ENCODE measurements around the gene MRPL41. TPM values are rescaled to one million over a fixed set of nuclear protein-coding genes. Genes with fewer than 3 reads are reported as not detected.

MRPL41 gene
- total and polyA plus RNA-seq, 2 experiments from 2014 or later = 32.8 to 146 TPM

DNA sequence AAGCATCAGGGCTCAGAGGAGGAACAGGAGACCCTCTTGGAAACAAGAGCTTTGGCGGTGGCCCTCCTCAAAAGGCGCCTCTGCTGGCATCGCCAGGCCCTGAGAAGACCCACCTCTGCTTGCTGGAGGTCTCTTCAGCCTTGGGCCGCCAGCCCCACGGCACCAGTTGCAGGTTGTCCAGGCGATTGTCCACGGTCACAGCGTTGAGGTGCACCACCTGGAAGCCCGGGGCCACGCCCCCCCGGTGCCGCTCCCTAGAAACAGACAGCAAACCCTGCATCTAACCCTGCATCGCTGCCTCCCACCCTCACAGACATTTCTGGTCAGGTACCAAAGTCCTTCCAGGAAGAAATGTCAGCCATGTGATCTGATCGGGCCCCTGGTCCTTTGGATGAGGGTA, 35.2 kb downstream of the MRPL41 start:
- peaks cover 67% of the 10 kb centered on the region for H3K36me3 Mint-ChIP-seq (ENCODE audit: low read depth)
- H3K4me3 Mint-ChIP-seq = no peak overlapping the region
- H2AFZ ChIP-seq = no peak overlapping the region
- no peak overlapping the region for H3K4me3 ChIP-seq
- H3K36me3 ChIP-seq (ENCODE audit: insufficient read depth) = peaks cover 18% of the 10 kb centered on the region
- H3K27me3 Mint-ChIP-seq (ENCODE audit: insufficient read depth, low read depth, poor library complexity) = peaks cover 22% of the 10 kb centered on the region
- peaks cover 8% of the 10 kb centered on the region; the same call in 1 of the 2 replicates for H3F3A ChIP-seq (replicated peaks; ENCODE audit: low read depth)
- peaks cover 9% of the 10 kb centered on the region for H3K4me1 ChIP-seq (ENCODE audit: insufficient read depth)
- H3K27ac Mint-ChIP-seq = no peak overlapping the region
- peaks cover 24% of the 10 kb centered on the region for H3K79me2 ChIP-seq (replicated peaks; ENCODE audit: insufficient read depth)
- no peaks in the 10 kb centered on the region for H3K9me2 ChIP-seq (ENCODE audit: insufficient read depth)
- TF ChIP-seq ZNF331 (CRISPR knock-in tag; IDR thresholded peaks at IDR 0.05; ENCODE audit: low read depth) (no peak), EZH2 (IDR thresholded peaks at IDR 0.05; ENCODE audit: low read depth, unreplicated experiment) (no peak), CREB1 (CRISPR knock-in tag; IDR thresholded peaks at IDR 0.05; ENCODE audit: low read depth) (no peak), POLR2AphosphoS5 (IDR thresholded peaks at IDR 0.05; ENCODE audit: low read depth) (no peak), JUNB (IDR thresholded peaks at IDR 0.05; ENCODE audit: unreplicated experiment) (no peak), NANOG (IDR thresholded peaks at IDR 0.05; ENCODE audit: borderline replicate concordance) (no peak), ZNF114 (CRISPR knock-in tag; IDR thresholded peaks at IDR 0.05) (no peak), EZH2phosphoT487 (IDR thresholded peaks at IDR 0.05; ENCODE audit: unreplicated experiment) (no peak), STAT1 (IDR thresholded peaks at IDR 0.05; ENCODE audit: unreplicated experiment) (no peak)
- TF ChIP-seq, protein P1, sequence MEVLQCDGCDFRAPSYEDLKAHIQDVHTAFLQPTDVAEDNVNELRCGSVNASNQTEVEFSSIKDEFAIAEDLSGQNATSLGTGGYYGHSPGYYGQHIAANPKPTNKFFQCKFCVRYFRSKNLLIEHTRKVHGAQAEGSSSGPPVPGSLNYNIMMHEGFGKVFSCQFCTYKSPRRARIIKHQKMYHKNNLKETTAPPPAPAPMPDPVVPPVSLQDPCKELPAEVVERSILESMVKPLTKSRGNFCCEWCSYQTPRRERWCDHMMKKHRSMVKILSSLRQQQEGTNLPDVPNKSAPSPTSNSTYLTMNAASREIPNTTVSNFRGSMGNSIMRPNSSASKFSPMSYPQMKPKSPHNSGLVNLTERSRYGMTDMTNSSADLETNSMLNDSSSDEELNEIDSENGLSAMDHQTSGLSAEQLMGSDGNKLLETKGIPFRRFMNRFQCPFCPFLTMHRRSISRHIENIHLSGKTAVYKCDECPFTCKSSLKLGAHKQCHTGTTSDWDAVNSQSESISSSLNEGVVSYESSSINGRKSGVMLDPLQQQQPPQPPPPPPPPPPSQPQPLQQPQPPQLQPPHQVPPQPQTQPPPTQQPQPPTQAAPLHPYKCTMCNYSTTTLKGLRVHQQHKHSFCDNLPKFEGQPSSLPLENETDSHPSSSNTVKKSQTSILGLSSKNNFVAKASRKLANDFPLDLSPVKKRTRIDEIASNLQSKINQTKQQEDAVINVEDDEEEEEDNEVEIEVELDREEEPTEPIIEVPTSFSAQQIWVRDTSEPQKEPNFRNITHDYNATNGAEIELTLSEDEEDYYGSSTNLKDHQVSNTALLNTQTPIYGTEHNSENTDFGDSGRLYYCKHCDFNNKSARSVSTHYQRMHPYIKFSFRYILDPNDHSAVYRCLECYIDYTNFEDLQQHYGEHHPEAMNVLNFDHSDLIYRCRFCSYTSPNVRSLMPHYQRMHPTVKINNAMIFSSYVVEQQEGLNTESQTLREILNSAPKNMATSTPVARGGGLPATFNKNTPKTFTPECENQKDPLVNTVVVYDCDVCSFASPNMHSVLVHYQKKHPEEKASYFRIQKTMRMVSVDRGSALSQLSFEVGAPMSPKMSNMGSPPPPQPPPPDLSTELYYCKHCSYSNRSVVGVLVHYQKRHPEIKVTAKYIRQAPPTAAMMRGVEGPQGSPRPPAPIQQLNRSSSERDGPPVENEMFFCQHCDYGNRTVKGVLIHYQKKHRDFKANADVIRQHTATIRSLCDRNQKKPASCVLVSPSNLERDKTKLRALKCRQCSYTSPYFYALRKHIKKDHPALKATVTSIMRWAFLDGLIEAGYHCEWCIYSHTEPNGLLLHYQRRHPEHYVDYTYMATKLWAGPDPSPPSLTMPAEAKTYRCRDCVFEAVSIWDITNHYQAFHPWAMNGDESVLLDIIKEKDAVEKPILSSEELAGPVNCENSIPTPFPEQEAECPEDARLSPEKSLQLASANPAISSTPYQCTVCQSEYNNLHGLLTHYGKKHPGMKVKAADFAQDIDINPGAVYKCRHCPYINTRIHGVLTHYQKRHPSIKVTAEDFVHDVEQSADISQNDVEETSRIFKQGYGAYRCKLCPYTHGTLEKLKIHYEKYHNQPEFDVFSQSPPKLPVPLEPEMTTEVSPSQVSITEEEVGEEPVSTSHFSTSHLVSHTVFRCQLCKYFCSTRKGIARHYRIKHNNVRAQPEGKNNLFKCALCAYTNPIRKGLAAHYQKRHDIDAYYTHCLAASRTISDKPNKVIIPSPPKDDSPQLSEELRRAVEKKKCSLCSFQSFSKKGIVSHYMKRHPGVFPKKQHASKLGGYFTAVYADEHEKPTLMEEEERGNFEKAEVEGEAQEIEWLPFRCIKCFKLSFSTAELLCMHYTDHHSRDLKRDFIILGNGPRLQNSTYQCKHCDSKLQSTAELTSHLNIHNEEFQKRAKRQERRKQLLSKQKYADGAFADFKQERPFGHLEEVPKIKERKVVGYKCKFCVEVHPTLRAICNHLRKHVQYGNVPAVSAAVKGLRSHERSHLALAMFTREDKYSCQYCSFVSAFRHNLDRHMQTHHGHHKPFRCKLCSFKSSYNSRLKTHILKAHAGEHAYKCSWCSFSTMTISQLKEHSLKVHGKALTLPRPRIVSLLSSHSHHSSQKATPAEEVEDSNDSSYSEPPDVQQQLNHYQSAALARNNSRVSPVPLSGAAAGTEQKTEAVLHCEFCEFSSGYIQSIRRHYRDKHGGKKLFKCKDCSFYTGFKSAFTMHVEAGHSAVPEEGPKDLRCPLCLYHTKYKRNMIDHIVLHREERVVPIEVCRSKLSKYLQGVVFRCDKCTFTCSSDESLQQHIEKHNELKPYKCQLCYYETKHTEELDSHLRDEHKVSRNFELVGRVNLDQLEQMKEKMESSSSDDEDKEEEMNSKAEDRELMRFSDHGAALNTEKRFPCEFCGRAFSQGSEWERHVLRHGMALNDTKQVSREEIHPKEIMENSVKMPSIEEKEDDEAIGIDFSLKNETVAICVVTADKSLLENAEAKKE (CRISPR knock-in tag; IDR thresholded peaks at IDR 0.05) = no peak
- TF ChIP-seq, protein P2, sequence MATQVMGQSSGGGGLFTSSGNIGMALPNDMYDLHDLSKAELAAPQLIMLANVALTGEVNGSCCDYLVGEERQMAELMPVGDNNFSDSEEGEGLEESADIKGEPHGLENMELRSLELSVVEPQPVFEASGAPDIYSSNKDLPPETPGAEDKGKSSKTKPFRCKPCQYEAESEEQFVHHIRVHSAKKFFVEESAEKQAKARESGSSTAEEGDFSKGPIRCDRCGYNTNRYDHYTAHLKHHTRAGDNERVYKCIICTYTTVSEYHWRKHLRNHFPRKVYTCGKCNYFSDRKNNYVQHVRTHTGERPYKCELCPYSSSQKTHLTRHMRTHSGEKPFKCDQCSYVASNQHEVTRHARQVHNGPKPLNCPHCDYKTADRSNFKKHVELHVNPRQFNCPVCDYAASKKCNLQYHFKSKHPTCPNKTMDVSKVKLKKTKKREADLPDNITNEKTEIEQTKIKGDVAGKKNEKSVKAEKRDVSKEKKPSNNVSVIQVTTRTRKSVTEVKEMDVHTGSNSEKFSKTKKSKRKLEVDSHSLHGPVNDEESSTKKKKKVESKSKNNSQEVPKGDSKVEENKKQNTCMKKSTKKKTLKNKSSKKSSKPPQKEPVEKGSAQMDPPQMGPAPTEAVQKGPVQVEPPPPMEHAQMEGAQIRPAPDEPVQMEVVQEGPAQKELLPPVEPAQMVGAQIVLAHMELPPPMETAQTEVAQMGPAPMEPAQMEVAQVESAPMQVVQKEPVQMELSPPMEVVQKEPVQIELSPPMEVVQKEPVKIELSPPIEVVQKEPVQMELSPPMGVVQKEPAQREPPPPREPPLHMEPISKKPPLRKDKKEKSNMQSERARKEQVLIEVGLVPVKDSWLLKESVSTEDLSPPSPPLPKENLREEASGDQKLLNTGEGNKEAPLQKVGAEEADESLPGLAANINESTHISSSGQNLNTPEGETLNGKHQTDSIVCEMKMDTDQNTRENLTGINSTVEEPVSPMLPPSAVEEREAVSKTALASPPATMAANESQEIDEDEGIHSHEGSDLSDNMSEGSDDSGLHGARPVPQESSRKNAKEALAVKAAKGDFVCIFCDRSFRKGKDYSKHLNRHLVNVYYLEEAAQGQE (IDR thresholded peaks at IDR 0.05; ENCODE audit: unreplicated experiment) = no peak
- TF ChIP-seq, protein P3, sequence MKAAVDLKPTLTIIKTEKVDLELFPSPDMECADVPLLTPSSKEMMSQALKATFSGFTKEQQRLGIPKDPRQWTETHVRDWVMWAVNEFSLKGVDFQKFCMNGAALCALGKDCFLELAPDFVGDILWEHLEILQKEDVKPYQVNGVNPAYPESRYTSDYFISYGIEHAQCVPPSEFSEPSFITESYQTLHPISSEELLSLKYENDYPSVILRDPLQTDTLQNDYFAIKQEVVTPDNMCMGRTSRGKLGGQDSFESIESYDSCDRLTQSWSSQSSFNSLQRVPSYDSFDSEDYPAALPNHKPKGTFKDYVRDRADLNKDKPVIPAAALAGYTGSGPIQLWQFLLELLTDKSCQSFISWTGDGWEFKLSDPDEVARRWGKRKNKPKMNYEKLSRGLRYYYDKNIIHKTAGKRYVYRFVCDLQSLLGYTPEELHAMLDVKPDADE (IDR thresholded peaks at IDR 0.05) = no peak
- TF ChIP-seq, protein P4, sequence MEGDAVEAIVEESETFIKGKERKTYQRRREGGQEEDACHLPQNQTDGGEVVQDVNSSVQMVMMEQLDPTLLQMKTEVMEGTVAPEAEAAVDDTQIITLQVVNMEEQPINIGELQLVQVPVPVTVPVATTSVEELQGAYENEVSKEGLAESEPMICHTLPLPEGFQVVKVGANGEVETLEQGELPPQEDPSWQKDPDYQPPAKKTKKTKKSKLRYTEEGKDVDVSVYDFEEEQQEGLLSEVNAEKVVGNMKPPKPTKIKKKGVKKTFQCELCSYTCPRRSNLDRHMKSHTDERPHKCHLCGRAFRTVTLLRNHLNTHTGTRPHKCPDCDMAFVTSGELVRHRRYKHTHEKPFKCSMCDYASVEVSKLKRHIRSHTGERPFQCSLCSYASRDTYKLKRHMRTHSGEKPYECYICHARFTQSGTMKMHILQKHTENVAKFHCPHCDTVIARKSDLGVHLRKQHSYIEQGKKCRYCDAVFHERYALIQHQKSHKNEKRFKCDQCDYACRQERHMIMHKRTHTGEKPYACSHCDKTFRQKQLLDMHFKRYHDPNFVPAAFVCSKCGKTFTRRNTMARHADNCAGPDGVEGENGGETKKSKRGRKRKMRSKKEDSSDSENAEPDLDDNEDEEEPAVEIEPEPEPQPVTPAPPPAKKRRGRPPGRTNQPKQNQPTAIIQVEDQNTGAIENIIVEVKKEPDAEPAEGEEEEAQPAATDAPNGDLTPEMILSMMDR (conservative IDR thresholded peaks at IDR 0.05; ENCODE audit: low read depth in 2 of 2) = no peak
- no peak overlapping the region for H3K27ac ChIP-seq (ENCODE audit: low read depth)
- H3K27me3 ChIP-seq (ENCODE audit: insufficient read depth) = no peaks in the 10 kb centered on the region
- peaks cover 17% of the 10 kb centered on the region; the same call in 1 of the 2 replicates for H4K20me1 ChIP-seq (replicated peaks; ENCODE audit: insufficient read depth)
- DNase-seq (ENCODE audit: low spot score) (no peak), ATAC-seq (no peak)
- peaks cover 9% of the 10 kb centered on the region for H3K4me1 Mint-ChIP-seq
- H3K4me2 ChIP-seq = no peak overlapping the region
- peaks cover 2% of the 10 kb centered on the region; the same call in 1 of the 3 replicates for H3K9me3 Mint-ChIP-seq
